CD14-positive monocyte (primary cell): ENCODE data around the gene TRANK1. TPM values are rescaled to one million over a fixed set of nuclear protein-coding genes. Genes with fewer than 3 reads are reported as not detected.
A peak's percentile ranks its signal among the peaks of the same experiment; 100 is the strongest.

Source experiments
- DNase-seq, 3 donors: peaks; one replicate each; pipeline ENCODE4 v3.0.0-alpha.2; 2011 to 2022
- H2AFZ ChIP-seq: 2 replicates; pipeline ENCODE4 v1.6.0; 2012; ENCODE audit warnings: mild to moderate bottlenecking, low read depth, low read length, inconsistent platforms; ENCODE audit not compliant: insufficient read depth, poor library complexity, severe bottlenecking
- H3K27ac ChIP-seq, 2 donors: 1 replicate in 1 of 2; 2 replicates in 1 of 2; pipeline ENCODE4 v1.5.1; 2012 to 2013; ENCODE audit warnings: low read length in 2 of 2, control low read depth in 1 of 2, inconsistent platforms in 1 of 2, low read depth in 1 of 2, mild to moderate bottlenecking in 1 of 2
- H3K27me3 ChIP-seq, 2 donors: one replicate each; pipeline versions ENCODE4 v1.6.0 to v1.6.1; 2011 to 2013; ENCODE audit warnings: low read length in 2 of 2; ENCODE audit not compliant: control insufficient read depth in 2 of 2, insufficient read depth in 2 of 2
- H3K36me3 ChIP-seq, 2 donors: replicated peaks in 1 of 2; 1 replicate in 1 of 2; 2 replicates in 1 of 2; pipeline versions ENCODE4 v1.5.1 to v1.6.1; 2012 to 2013; ENCODE audit warnings: low read length in 2 of 2, control low read depth in 1 of 2, inconsistent platforms in 1 of 2, mild to moderate bottlenecking in 1 of 2; ENCODE audit not compliant: insufficient read depth in 2 of 2, control insufficient read depth in 1 of 2
- H3K4me1 ChIP-seq, 2 donors: 1 replicate in 1 of 2; 2 replicates in 1 of 2; pipeline versions ENCODE4 v1.5.1 to v1.6.1; 2012 to 2013; ENCODE audit warnings: low read length in 2 of 2, control low read depth in 1 of 2, inconsistent platforms in 1 of 2, mild to moderate bottlenecking in 1 of 2, moderate library complexity in 1 of 2; ENCODE audit not compliant: insufficient read depth in 2 of 2, control insufficient read depth in 1 of 2
- H3K4me2 ChIP-seq: replicated peaks from 2 replicates; pipeline ENCODE3; 2012; ENCODE audit warnings: low read length, moderate library complexity, mild to moderate bottlenecking; ENCODE audit not compliant: poor library complexity, severe bottlenecking; ENCODE audit errors: extremely low read depth
- H3K4me3 ChIP-seq, 3 experiments: fragments of 200-600 bp in 1 of 3; sonication (generic) in 1 of 3; replicated peaks in 1 of 3; 1 replicate in 2 of 3; 2 replicates in 1 of 3; pipeline ENCODE4 v1.5.1; 2011 to 2013; ENCODE audit warnings: low read length in 3 of 3, mild to moderate bottlenecking in 3 of 3, control low read depth in 2 of 3, low read depth in 2 of 3, inconsistent platforms in 1 of 3, moderate library complexity in 1 of 3
- H3K79me2 ChIP-seq: 2 replicates; pipeline ENCODE4 v1.6.0; 2012; ENCODE audit warnings: mild to moderate bottlenecking, control low read depth, inconsistent platforms, low read length, moderate library complexity; ENCODE audit not compliant: insufficient read depth
- H3K9ac ChIP-seq: 2 replicates; pipeline ENCODE4 v1.6.0; 2017; ENCODE audit warnings: low read length, mild to moderate bottlenecking; ENCODE audit not compliant: insufficient read depth, poor library complexity, severe bottlenecking
- H3K9me3 ChIP-seq, 2 donors: replicated peaks in 1 of 2; 1 replicate in 1 of 2; 2 replicates in 1 of 2; pipeline versions ENCODE4 v1.5.1 to v1.6.1; 2012 to 2013; ENCODE audit warnings: low read length in 2 of 2, control low read depth in 1 of 2; ENCODE audit not compliant: control insufficient read depth in 1 of 2, insufficient read depth in 1 of 2
- H4K20me1 ChIP-seq: 2 replicates; pipeline ENCODE4 v1.6.0; 2012; ENCODE audit warnings: mild to moderate bottlenecking, low read length, control low read depth, moderate library complexity; ENCODE audit not compliant: insufficient read depth
- H3K27ac Mint-ChIP-seq, 7 donors: one replicate each; pipeline ENCODE4 v1.8.0; 2020; ENCODE audit warnings: mild to moderate bottlenecking in 7 of 7, mixed read lengths in 7 of 7, moderate library complexity in 6 of 7, inconsistent platforms in 2 of 7
- H3K27me3 Mint-ChIP-seq, 3 donors: one replicate each; pipeline ENCODE4 v1.8.0; 2021 to 2022; ENCODE audit warnings: low read depth in 3 of 3, mild to moderate bottlenecking in 3 of 3, mixed read lengths in 3 of 3, moderate library complexity in 3 of 3, inconsistent platforms in 1 of 3
- H3K36me3 Mint-ChIP-seq, 2 donors: one replicate each; pipeline ENCODE4 v1.8.0; 2020; ENCODE audit warnings: mixed read lengths in 2 of 2, inconsistent platforms in 1 of 2, mild to moderate bottlenecking in 1 of 2
- H3K4me1 Mint-ChIP-seq: one replicate; pipeline ENCODE4 v1.8.0; 2020; ENCODE audit warnings: mild to moderate bottlenecking, mixed read lengths
- H3K4me3 Mint-ChIP-seq, 2 donors: one replicate each; pipeline ENCODE4 v1.8.0; 2020; ENCODE audit warnings: mild to moderate bottlenecking in 2 of 2, mixed read lengths in 2 of 2, moderate library complexity in 1 of 2
- H3K9me3 Mint-ChIP-seq, 7 donors: one replicate each; pipeline ENCODE4 v1.8.0; 2020 to 2022; ENCODE audit warnings: mixed read lengths in 7 of 7, mild to moderate bottlenecking in 6 of 7, moderate library complexity in 6 of 7, inconsistent platforms in 2 of 7
- WGBS: methylation state at CpG from one replicate; pipeline ENCODE4 v1.1.5; 2013; ENCODE audit warnings: missing lambda C conversion rate; ENCODE audit not compliant: insufficient coverage; 5-methylcytosine and 5-hydroxymethylcytosine counted together
- intact Hi-C, 2 donors: fragments of 100-400 bp; cut with micrococcal nuclease; formaldehyde crosslinking; loops; one replicate each; pipeline versions ENCODE4 v1.15.0 to v1.15.1; 2023
- polyA plus RNA-seq, 3 donors: library from polyadenylated mRNA; depleted of rRNA in 1 of 3; unstranded in 2 of 3; stranded (reverse) in 1 of 3; fragments of 300-500 nt in 2 of 3; fragments of >200 nt in 1 of 3; fragmentation: Illumina TruSeq in 2 of 3; gene quantifications; 1 replicate in 2 of 3; 2 replicates in 1 of 3; pipeline ENCODE4 v1.2.3, GENCODE V29; 2012 to 2021
- TF ChIP-seq, protein P1 (sequence below): fragments of 200-600 bp; IDR thresholded peaks from one replicate; pipeline ENCODE4 v1.8.0; 2022; ENCODE audit warnings: antibody characterized with exemption, mild to moderate bottlenecking

The TRANK1 gene
- polyA plus RNA-seq, 3 donors: 2.8 to 6.3 (median 5.8) TPM

- Mint-ChIP-seq H3K27me3 (peaks cover 0 to 2% (median 0%) of the 10 kb centered on the region in 3 donors), H3K4me1 (peaks cover 4% of the 10 kb centered on the region), H3K4me3 (no peak overlapping the region), H3K27ac (no peak overlapping the region), H3K36me3 (no peaks in the 10 kb centered on the region), H3K9me3 (peaks cover 10 to 24% (median 14%) of the 10 kb centered on the region in 7 donors)
- no peak overlapping the region for H3K9ac ChIP-seq
- no peaks in the 10 kb centered on the region for H3K36me3 ChIP-seq
- no peaks in the 10 kb centered on the region for H3K27me3 ChIP-seq
- intact Hi-C loops: no loop called here
- no peaks in the 10 kb centered on the region for H3K79me2 ChIP-seq
- H2AFZ ChIP-seq: no peak overlapping the region
- H3K27ac ChIP-seq: no peak overlapping the region
- no peak overlapping the region for H3K4me2 ChIP-seq
- H3K9me3 ChIP-seq: peaks cover 5 to 6% of the 10 kb centered on the region in 2 donors
- DNase-seq: no peak
- no peak overlapping the region for H3K4me3 ChIP-seq
- TF ChIP-seq, protein P1, sequence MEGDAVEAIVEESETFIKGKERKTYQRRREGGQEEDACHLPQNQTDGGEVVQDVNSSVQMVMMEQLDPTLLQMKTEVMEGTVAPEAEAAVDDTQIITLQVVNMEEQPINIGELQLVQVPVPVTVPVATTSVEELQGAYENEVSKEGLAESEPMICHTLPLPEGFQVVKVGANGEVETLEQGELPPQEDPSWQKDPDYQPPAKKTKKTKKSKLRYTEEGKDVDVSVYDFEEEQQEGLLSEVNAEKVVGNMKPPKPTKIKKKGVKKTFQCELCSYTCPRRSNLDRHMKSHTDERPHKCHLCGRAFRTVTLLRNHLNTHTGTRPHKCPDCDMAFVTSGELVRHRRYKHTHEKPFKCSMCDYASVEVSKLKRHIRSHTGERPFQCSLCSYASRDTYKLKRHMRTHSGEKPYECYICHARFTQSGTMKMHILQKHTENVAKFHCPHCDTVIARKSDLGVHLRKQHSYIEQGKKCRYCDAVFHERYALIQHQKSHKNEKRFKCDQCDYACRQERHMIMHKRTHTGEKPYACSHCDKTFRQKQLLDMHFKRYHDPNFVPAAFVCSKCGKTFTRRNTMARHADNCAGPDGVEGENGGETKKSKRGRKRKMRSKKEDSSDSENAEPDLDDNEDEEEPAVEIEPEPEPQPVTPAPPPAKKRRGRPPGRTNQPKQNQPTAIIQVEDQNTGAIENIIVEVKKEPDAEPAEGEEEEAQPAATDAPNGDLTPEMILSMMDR: no peak
- no peaks in the 10 kb centered on the region for H4K20me1 ChIP-seq
- no CpG with 5 or more reads among the region's 2 CpGs for WGBS
- H3K4me1 ChIP-seq: no peaks in the 10 kb centered on the region
These were observed 140.4 kb downstream of the TRANK1 start for GRCh38 chr3:36804295-36805055.

GRCh38 chr3:36803091-36803791, 141.6 kb downstream of the TRANK1 start:
- Histone ChIP-seq H3K27me3 (no peaks in the 10 kb centered on the region), H3K9me3 (peaks cover 5 to 6% of the 10 kb centered on the region in 2 donors), H4K20me1 (no peaks in the 10 kb centered on the region), H3K9ac (no peak overlapping the region), H3K4me1 (no peaks in the 10 kb centered on the region), H2AFZ (no peak overlapping the region), H3K79me2 (no peaks in the 10 kb centered on the region), H3K36me3 (no peaks in the 10 kb centered on the region), H3K4me3 (no peak overlapping the region), H3K27ac (no peak overlapping the region), H3K4me2 (no peak overlapping the region)
- H3K27me3 Mint-ChIP-seq: peaks cover 0 to 2% (median 0%) of the 10 kb centered on the region in 3 donors
- H3K9me3 Mint-ChIP-seq: peaks cover 7 to 24% (median 12%) of the 10 kb centered on the region in 7 donors
- peak overlapping the region in 1 of 7 donors; percentile 36 for H3K27ac Mint-ChIP-seq
- 100% methylated on average over 5 of the region's 5 CpGs for WGBS
- H3K36me3 Mint-ChIP-seq: no peaks in the 10 kb centered on the region
- H3K4me1 Mint-ChIP-seq: no peaks in the 10 kb centered on the region
- intact Hi-C loops: no loop called here
- TF ChIP-seq, protein P1: no peak
- DNase-seq: no peak
- H3K4me3 Mint-ChIP-seq: no peak overlapping the region
